HepG2 (cell line): Measurements from ENCODE around the gene IRF3. TPM values are rescaled to one million over a fixed set of nuclear protein-coding genes. Genes with fewer than 3 reads are reported as not detected.

Experiments used
- AKAP8 ChIP-seq: sonication (generic); formaldehyde crosslinking; IDR thresholded peaks from 2 replicates; pipeline ENCODE4 v1.5.1; 2020; ENCODE audit warnings: mild to moderate bottlenecking, missing genetic modification reagents
- CERS6 ChIP-seq: sonication (generic); formaldehyde crosslinking; IDR thresholded peaks from 2 replicates; pipeline ENCODE4 v1.5.0; 2020; ENCODE audit warnings: missing genetic modification reagents
- HOXA9 ChIP-seq: sonication (generic); formaldehyde crosslinking; IDR thresholded peaks from 2 replicates; pipeline ENCODE4 v1.8.1; 2022; ENCODE audit warnings: missing genetic modification reagents, mild to moderate bottlenecking, moderate library complexity, borderline replicate concordance
- ISL2 ChIP-seq: sonication (generic); formaldehyde crosslinking; IDR thresholded peaks from 2 replicates; pipeline ENCODE4 v1.5.0; 2020; ENCODE audit warnings: missing genetic modification reagents
- KLF6 ChIP-seq: IDR thresholded peaks from 2 replicates; pipeline ENCODE4 v1.8.0; 2016; ENCODE audit warnings: missing biosample characterization, missing genetic modification reagents
- MXD1 ChIP-seq: sonication (generic); formaldehyde crosslinking; IDR thresholded peaks from 2 replicates; pipeline ENCODE4 v1.4.0; 2020; ENCODE audit warnings: mild to moderate bottlenecking, missing genetic modification reagents
- MYC ChIP-seq: sonication (generic); formaldehyde crosslinking; IDR thresholded peaks from 2 replicates; pipeline ENCODE4 v1.9.0; 2021; ENCODE audit warnings: missing genetic modification reagents, borderline replicate concordance
- NBN ChIP-seq: fragments of 450-650 bp; conservative IDR thresholded peaks from 2 replicates; pipeline ENCODE4 v1.6.1; 2017
- NR2C2 ChIP-seq: sonication (generic); formaldehyde crosslinking; IDR thresholded peaks from 2 replicates; pipeline ENCODE4 v1.4.0; 2020; ENCODE audit warnings: missing genetic modification reagents, mild to moderate bottlenecking, moderate library complexity, borderline replicate concordance
- PHF21A ChIP-seq: sonication (generic); formaldehyde crosslinking; IDR thresholded peaks from 2 replicates; pipeline ENCODE4 v1.5.0; 2020; ENCODE audit warnings: mild to moderate bottlenecking, missing genetic modification reagents
- RARA ChIP-seq: IDR thresholded peaks from 2 replicates; pipeline ENCODE4 v1.6.1; 2016; ENCODE audit warnings: missing genetic modification reagents, missing compliant biosample characterization
- RBM39 ChIP-seq: fragments of 200-400 bp; formaldehyde crosslinking; IDR thresholded peaks from one replicate; pipeline ENCODE4 v1.6.1; 2018; ENCODE audit warnings: antibody characterized with exemption, mild to moderate bottlenecking, low read depth, low read length; ENCODE audit not compliant: poor library complexity, severe bottlenecking
- SNAPC5 ChIP-seq: sonication (generic); formaldehyde crosslinking; IDR thresholded peaks from 2 replicates; pipeline ENCODE4 v1.8.1; 2023; ENCODE audit warnings: mild to moderate bottlenecking, missing genetic modification reagents, borderline replicate concordance
- SP140L ChIP-seq: sonication (generic); formaldehyde crosslinking; IDR thresholded peaks from 2 replicates; pipeline ENCODE4 v1.4.0; 2020; ENCODE audit warnings: missing genetic modification reagents, borderline replicate concordance
- STAT6 ChIP-seq: sonication (generic); formaldehyde crosslinking; IDR thresholded peaks from 2 replicates; pipeline ENCODE4 v1.4.0; 2020; ENCODE audit warnings: missing genetic modification reagents, mild to moderate bottlenecking, borderline replicate concordance
- TCF7 ChIP-seq: sonication (generic); IDR thresholded peaks from 2 replicates; pipeline ENCODE4 v1.6.1; 2016; ENCODE audit warnings: antibody characterized with exemption, low read depth
- TEAD2 ChIP-seq: sonication (generic); formaldehyde crosslinking; IDR thresholded peaks from 2 replicates; pipeline ENCODE4 v1.9.0; 2021; ENCODE audit warnings: missing genetic modification reagents
- ZNF274 ChIP-seq: sonication (generic); formaldehyde crosslinking; IDR thresholded peaks from 2 replicates; pipeline ENCODE4 v1.5.1; 2020; ENCODE audit warnings: mild to moderate bottlenecking, missing genetic modification reagents
- ZNF354B ChIP-seq: sonication (generic); formaldehyde crosslinking; IDR thresholded peaks from 2 replicates; pipeline ENCODE4 v1.8.0; 2022; ENCODE audit warnings: mild to moderate bottlenecking, missing genetic modification reagents
- ZNF580 ChIP-seq: IDR thresholded peaks from 2 replicates; pipeline ENCODE4 v1.6.1; 2016; ENCODE audit warnings: low read depth, borderline replicate concordance
- ZNF605 ChIP-seq: sonication (generic); formaldehyde crosslinking; IDR thresholded peaks from 2 replicates; pipeline ENCODE4 v1.8.0; 2022; ENCODE audit warnings: mild to moderate bottlenecking, missing genetic modification reagents
- ZNF619 ChIP-seq: sonication (generic); formaldehyde crosslinking; IDR thresholded peaks from 2 replicates; pipeline ENCODE4 v1.4.0; 2020; ENCODE audit warnings: mild to moderate bottlenecking, missing genetic modification reagents
- ZNF7 ChIP-seq: IDR thresholded peaks from 2 replicates; pipeline ENCODE4 v1.6.1; 2016; ENCODE audit warnings: missing biosample characterization, missing genetic modification reagents
- ZNF749 ChIP-seq: sonication (generic); formaldehyde crosslinking; IDR thresholded peaks from 2 replicates; pipeline ENCODE4 v1.8.0; 2022; ENCODE audit warnings: mild to moderate bottlenecking, missing genetic modification reagents, moderate library complexity, borderline replicate concordance
- ZNF776 ChIP-seq: sonication (generic); formaldehyde crosslinking; IDR thresholded peaks from 2 replicates; pipeline ENCODE4 v1.4.0; 2020; ENCODE audit warnings: mild to moderate bottlenecking, missing genetic modification reagents
- ZNF777 ChIP-seq: sonication (generic); formaldehyde crosslinking; IDR thresholded peaks from 2 replicates; pipeline ENCODE4 v1.4.0; 2020; ENCODE audit warnings: missing genetic modification reagents
- polyA plus RNA-seq, 8 experiments: library from polyadenylated mRNA; depleted of rRNA in 3 of 8; stranded (reverse) in 7 of 8; unstranded in 1 of 8; fragments of >200 nt; fragmentation: Illumina TruSeq in 4 of 8; extraction: Trizol in 4 of 8; gene quantifications; 2 replicates each; pipeline versions ENCODE4 v1.2.1 to v1.2.3, GENCODE V29; 2011 to 2016; ENCODE audit warnings: low read depth in 4 of 8, missing spikeins in 1 of 8, mixed read lengths in 1 of 8; ENCODE audit not compliant: insufficient read depth in 1 of 8
- total RNA-seq, 5 experiments: library from RNA; depleted of rRNA; stranded (reverse); fragments of >200 nt; fragmentation: Illumina TruSeq; extraction: Trizol; gene quantifications; 2 replicates each; pipeline ENCODE4 v1.2.3, GENCODE V29; 2016; ENCODE audit warnings: low read depth in 1 of 5

The IRF3 gene
- total and polyA plus RNA-seq, 2 of the 13 experiments (the other 11 are each of a cell fraction or from before 2014, with no cell fraction given), result 61.9 to 65.5 TPM

- TF ChIP-seq MXD1 (CRISPR knock-in tag) (peak; percentile 57), ZNF777 (0 out of 2 replicates have a peak, but pooled peaks have one; percentile 23), ZNF7 (no peak), ZNF619 (CRISPR knock-in tag) (peak; percentile 32; the same call in 1 of the 2 replicates), PHF21A (CRISPR knock-in tag) (no peak), ZNF274 (CRISPR knock-in tag) (no peak), NR2C2 (CRISPR knock-in tag) (peak; percentile 98), MYC (CRISPR knock-in tag) (peak; percentile 81), ZNF605 (CRISPR knock-in tag) (peak; percentile 63; the same call in 1 of the 2 replicates), STAT6 (CRISPR knock-in tag) (no peak), CERS6 (CRISPR knock-in tag) (no peak), ZNF749 (no peak), RBM39 (peak; percentile 47), TCF7 (no peak), AKAP8 (CRISPR knock-in tag) (peak; percentile 94), ZNF580 (CRISPR knock-in tag) (no peak), HOXA9 (CRISPR knock-in tag) (no peak), ZNF776 (CRISPR knock-in tag) (no peak; the same call in 1 of the 2 replicates), RARA (CRISPR knock-in tag) (peak; percentile 27; the same call in 1 of the 2 replicates), SP140L (CRISPR knock-in tag) (no peak), NBN (no peak), ZNF354B (CRISPR knock-in tag) (no peak), SNAPC5 (CRISPR knock-in tag) (no peak), KLF6 (no peak), TEAD2 (CRISPR knock-in tag) (no peak), ISL2 (CRISPR knock-in tag) (peak; percentile 74)
These were observed 23.8 kb downstream of the IRF3 start, which contains the start of gene SCAF1 (continued) for GRCh38 chr19:49641688-49642491.
